HG03565 (cell line): ENCODE measurements around the gene KIR2DL4.
"Not testable (repeated sequence)": the region's sequence is repeated elsewhere in the genome, so short reads cannot be mapped to it uniquely, and the experiment has no call there.

Experiments
- ATAC-seq: cut with Tn5 transposase; IDR thresholded peaks from one replicate; pipeline ENCODE4 v1.9.1; 2021; ENCODE audit warnings: mild to moderate bottlenecking, moderate library complexity; ENCODE audit not compliant: unreplicated experiment

KIR2DL4 gene

DNA sequence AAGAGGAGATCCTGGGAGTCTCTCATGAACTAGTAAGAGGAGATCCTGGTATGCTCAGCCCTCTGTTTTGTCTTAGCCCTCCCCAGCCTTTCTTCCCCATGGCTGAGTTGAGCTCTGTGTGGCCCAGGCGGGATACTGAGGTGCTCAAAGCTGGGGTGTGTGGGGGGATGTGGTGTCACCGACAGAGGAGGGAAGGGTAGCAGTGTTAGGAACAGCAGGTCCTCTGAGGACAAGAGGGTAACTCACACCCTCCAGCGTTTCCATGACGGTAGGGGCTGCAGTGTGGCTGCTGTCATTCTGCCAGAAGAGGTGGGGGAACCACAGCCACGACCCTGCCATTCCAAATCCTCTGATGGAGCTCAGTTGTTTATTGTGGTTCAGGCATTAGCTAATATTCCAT, 691 bp downstream of the KIR2DL4 start:
- ATAC-seq: no peak

DNA sequence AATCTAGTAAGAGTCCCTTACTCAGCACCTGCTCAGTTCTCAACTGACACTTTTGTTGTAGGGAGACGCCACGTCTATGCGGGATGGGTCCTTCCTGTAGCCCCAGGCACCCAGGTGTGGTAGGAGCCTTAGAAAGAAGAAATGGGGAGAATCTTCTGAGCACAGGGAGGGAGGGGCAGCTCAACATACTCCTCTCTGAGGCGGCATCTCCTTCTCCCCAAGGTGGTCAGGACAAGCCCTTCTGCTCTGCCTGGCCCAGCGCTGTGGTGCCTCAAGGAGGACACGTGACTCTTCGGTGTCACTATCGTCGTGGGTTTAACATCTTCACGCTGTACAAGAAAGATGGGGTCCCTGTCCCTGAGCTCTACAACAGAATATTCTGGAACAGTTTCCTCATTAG, 1.2 kb downstream of the KIR2DL4 start:
- ATAC-seq: no peak

DNA sequence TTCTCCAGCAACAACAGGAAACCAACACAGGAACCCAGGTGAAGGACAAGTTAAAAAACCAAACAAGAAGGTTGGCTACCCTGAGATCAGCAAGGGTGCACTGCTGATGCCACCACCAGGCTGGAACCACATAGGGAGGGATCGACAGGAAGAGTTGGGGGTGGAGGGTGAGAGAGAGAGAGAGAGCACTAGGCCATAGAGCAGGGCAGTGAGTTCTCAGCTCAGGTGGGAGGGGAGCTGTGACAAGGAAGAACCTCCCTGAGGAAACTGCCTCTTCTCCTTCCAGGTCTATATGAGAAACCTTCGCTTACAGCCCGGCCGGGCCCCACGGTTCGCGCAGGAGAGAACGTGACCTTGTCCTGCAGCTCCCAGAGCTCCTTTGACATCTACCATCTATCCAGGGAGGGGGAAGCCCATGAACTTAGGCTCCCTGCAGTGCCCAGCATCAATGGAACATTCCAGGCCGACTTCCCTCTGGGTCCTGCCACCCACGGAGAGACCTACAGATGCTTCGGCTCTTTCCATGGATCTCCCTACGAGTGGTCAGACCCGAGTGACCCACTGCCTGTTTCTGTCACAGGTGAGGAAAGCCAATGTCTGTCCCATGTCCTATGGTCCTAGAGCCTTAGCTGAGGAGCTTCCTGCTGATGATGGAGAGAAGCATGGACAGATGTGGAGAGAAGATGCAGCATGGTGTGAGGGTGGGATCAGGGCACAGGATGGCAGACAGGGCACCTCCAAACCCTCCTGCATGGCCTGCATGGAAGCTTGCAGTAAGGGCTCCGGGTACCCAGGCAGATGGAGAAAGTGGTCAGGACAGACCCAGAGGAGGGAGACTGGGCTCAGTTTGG, 2.5 kb downstream of the KIR2DL4 start:
- no peak for ATAC-seq

DNA sequence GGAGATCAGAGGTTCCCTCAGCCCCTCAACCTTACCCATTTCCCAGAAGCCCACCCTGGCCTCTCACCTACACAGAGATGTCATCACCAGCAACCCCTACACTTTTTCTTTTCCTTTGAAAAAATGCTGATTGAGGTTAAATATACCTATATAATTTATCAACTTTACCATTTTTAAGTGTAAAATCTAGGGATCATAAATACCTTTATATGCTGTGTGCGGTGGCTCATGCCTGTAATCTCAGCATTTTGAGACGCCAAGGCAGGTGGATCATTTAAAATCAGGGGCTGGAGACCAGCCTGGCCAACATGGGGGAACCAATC, 3.1 kb downstream of the KIR2DL4 start:
- no peak for ATAC-seq

DNA sequence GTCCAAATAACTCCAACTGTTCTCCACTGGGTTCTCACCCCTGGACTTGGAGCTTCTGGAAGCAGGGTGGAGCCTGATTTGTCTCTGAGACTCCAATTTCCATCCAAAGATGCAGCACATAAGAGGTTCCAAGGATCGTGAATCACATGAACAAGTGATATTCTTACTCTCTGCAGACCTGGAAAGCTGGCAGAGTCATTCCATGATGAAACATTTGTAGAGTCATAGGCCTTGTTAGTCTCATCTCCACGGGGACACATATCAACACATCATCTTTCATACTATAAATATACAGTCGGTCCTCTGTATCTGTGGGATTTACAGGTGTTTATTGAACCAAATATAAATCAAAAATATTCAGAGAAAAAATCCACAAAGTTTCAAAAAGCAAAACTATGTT, 11.2 kb downstream of the KIR2DL4 start:
- ATAC-seq: not testable (repeated sequence)

DNA sequence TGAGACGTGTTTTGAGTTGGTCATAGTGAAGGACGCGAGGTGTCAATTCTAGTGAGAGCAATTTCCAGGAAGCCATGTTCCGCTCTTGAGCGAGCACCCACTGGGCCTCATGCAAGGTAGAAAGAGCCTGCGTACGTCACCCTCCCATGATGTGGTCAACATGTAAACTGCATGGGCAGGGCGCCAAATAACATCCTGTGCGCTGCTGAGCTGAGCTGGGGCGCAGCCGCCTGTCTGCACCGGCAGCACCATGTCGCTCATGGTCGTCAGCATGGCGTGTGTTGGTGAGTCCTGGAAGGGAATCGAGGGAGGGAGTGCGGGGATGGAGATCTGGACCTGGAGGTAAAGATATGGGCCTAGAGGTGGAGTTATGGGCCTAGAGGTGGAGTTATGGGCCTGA, 12.8 kb downstream of the KIR2DL4 start, which contains the start of gene KIR3DL1:
KIR3DL1 (plus strand) TSS at position 218 of the 400 bp plus-strand sequence.
- not testable (repeated sequence) for ATAC-seq

DNA sequence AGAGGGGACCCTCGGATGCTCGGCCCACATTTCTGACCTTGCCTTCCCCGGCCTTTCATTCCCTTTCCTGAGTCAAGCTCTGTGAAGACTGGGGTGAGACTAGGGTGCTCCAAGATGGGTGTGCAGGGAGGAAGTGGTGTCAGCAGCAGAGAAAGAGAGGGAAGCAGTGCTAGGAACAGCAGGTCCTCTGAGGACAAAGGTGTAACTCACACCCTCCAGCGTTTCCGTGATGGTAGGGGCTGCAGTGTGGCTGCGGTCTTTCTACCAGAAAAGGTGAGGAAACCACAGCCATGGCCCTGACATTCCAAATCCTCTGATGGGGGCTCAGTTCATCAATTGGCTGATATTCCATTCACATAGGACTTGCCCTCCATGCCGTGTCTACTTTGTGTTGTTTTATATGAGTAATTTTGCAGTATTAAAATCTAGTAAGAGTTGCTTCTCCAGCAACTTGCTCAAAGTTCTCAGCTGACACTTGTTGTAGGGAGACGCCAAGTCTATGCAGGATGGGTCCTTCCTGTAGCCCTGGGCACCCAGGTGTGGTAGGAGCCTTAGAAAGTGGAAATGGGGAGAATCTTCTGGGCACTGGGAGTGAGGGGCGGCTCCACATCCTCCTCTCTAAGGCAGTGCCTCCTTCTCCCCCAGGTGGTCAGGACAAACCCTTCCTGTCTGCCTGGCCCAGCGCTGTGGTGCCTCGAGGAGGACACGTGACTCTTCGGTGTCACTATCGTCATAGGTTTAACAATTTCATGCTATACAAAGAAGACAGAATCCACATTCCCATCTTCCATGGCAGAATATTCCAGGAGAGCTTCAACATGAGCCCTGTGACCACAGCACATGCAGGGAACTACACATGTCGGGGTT, 14.5 kb downstream of the KIR2DL4 start:
- no peak for ATAC-seq

DNA sequence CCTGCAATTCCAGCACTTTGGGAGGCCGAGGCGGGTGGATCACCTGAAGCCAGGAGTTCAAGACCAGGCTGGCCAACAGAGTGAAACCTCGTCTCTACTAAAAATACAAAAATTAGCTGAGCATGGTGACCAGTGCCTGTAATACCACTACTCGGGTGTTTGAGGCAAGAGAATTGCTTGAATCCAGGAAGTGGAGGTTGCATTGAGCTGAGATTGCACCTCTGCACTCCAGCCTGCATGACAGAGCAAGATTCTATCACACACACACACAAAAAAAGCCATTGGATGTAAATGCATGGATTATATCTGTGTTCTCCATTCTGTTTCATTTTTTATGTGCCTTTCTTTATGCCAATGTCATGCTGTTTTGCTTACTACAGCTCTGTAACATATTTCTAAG, 21.0 kb downstream of the KIR2DL4 start:
- ATAC-seq: not testable (repeated sequence)

DNA sequence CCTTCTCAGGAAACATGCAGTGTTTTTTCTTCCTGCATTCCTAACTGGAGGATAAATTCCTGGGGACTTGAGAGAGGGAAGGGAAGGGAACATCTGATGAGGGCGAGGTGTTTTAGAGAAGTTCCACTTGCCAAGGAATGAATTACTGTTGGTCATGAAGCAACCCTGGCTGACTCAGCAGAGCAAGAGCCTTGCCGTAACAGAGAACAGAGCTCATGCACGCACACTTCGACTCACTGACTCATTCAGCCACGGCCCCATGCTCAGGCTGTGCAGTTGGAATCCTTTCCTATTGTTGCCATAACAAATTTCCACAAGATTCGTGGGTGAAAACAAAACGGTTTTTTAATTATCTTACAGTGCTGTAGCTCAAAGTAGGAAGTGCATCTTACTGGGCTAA, 21.9 kb downstream of the KIR2DL4 start:
- ATAC-seq: not testable (repeated sequence)

DNA sequence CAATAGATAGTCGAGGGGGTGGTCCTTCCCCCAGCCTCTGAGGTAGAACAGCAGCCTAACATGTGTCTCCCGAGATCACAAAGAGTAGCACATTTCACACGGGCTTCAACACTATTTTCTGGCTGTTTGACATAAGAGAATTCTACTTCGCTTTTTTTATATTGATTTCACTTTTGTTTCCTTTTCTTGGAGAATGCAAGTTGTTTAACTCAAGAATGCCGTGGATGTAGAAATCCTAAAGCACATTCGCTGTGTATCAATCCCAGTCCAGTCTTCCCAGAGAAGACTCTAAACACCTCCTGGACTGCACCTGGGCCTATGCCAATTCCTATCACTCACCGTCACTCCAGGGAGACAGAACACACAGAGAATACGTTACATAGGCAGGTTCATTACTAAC, 24.7 kb downstream of the KIR2DL4 start:
- not testable (repeated sequence) for ATAC-seq

DNA sequence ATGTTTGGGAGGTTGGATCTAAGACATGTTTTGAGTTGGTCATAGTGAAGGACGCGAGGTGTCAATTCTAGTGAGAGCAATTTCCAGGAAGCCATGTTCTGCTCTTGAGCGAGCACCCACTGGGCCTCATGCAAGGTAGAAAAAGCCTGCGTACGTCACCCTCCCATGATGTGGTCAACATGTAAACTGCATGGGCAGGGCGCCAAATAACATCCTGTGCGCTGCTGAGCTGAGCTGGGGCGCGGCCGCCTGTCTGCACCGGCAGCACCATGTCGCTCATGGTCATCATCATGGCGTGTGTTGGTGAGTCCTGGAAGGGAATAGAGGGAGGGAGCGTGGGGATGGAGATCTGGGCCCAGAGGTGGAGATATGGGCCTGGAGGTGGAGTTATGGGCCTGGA, 29.1 kb downstream of the KIR2DL4 start, which contains the start of gene KIR2DS4:
KIR2DS4 (plus strand) TSS at position 181 of the 400 bp plus-strand sequence.
- not testable (repeated sequence) for ATAC-seq

DNA sequence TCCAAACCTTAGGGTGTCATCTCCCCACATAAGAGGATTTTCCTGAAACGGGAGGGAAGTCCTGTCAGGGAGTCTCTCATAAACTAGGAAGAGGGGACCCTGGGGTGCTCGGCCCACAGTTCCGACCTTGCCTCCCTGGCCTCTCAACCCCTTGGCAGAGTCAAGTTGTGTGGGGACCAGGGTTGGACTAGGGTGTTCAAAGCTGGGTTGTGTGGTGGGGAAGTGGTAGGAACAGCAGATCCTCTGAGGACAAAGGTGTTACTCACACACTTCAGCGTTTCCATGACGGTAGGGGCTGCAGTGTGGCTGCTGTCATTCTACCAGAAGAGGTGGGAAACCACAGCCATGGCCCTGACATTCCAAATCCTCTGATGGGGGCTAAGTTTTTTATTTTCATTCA, 31.7 kb downstream of the KIR2DL4 start:
- not testable (repeated sequence) for ATAC-seq

DNA sequence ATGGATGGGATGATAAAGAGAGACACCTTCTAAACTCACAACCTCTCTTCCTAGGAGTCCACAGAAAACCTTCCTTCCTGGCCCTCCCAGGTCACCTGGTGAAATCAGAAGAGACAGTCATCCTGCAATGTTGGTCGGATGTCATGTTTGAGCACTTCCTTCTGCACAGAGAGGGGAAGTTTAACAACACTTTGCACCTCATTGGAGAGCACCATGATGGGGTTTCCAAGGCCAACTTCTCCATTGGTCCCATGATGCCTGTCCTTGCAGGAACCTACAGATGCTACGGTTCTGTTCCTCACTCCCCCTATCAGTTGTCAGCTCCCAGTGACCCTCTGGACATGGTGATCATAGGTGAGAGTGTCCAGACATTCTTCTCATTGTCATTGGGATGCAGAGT, 34.1 kb downstream of the KIR2DL4 start:
- ATAC-seq: not testable (repeated sequence)

DNA sequence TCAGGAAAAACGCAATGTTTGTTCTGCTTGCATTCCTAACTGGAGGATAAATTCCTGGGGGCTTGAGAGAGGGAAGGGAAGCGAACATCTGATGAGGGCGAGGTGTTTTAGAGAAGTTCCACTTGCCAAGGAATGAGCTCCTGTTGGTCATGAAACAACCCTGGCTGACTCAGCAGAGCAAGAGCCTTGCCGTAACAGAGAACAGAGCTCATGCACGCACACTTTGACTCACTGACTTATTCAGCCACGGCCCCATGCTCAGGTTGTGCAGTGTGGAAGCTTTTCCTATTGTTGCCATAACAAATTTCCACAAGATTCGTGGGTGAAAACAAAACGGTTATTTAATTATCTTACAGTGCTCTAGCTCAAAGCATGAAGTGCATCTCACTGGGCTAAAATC, 39.8 kb downstream of the KIR2DL4 start:
- not testable (repeated sequence) for ATAC-seq

DNA sequence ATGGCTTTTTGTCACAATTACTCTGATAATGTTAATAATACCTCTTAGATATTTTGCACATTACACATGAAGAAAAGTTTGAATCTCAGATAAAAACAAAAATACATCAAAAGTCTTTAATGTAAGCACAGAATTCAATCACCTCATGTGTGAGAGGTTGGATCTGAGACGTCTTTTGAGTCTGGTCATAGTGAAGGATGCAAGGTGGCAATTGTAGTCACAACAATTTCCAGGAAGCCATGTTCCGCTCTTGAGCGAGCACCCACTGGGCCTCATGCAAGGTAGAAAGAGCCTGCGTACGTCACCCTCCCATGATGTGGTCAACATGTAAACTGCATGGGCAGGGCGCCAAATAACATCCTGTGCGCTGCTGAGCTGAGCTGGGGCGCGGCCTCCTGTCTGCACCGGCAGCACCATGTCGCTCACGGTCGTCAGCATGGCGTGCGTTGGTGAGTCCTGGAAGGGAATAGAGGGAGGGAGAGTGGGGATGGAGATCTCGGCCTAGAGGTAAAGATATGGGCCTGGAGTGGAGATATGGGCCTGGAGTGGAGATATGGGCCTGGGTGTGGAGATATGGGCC, 46.7 kb downstream of the KIR2DL4 start, which contains the start of gene KIR3DL2:
KIR3DL2 (plus strand) TSS at position 383 of the 580 bp plus-strand sequence; CDS start at position 416, 33 bp downstream.
- not testable (repeated sequence) for ATAC-seq

DNA sequence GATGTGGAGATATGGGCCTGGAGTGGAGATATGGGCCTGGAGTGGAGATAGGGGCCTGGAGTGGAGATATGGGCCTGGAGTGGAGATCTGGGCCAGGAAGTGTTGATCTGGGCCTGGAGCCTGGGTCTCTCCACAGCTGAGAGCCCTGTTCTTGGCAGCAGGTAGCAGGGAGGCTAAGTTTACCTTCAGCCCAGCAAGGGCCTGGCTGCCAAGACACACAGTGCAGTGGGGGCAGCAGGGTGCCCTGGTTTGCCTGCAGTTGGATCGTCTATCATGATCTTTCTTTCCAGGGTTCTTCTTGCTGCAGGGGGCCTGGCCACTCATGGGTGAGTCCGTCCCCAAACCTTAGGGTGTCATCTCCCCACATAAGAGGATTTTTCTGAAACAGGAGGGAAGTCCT, 47.5 kb downstream of the KIR2DL4 start:
- no peak for ATAC-seq

DNA sequence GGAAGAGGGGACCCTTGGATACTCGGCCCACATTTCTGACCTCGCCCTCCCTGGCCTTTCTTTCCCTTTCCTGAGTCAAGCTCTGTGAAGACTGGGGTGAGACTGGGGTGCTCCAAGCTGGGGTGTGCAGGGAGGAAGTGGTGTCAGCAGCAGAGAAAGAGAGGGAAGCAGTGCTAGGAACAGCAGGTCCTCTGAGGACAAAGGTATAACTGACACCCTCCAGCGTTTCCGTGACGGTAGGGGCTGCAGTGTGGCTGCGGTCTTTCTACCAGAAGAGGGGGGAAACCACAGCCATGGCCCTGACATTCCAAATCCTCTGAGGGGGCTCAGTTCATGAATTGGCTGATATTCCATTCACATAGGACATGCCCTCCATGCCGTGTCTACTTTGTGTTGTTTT, 47.9 kb downstream of the KIR2DL4 start:
- no peak for ATAC-seq

DNA sequence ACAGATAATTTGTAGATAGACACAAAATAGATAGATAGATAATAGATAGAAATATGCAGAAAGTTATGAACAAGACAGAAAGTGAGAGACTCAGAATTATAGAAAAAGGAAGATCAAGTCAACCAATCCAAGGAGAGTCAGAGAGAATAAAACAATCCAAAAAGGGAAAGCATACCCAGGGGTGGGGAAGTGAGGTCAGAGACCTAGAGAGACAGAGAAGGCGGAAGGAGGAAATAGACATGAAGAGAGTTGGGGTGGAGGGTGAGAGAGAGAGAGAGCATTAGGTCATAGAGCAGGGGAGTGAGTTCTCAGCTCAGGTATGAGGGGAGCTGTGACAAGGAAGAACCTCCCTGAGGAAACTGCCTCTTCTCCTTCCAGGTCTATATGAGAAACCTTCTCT, 51.8 kb downstream of the KIR2DL4 start:
- not testable (repeated sequence) for ATAC-seq

DNA sequence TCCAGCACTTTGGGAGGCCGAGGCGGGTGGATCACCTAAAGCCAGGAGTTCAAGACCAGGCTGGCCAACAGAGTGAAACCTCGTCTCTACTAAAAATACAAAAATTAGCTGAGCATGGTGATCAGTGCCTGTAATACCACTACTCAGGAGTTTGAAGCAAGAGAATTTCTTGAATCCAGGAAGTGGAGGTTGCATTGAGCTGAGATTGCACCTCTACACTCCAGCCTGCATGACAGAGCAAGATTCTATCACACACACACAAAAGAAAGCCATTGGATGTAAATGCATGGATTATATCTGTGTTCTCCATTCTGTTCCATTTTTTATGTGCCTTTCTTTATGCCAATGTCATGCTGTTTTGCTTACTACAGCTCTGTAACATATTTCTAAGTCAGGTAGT, 55.1 kb downstream of the KIR2DL4 start:
- ATAC-seq: not testable (repeated sequence)

DNA sequence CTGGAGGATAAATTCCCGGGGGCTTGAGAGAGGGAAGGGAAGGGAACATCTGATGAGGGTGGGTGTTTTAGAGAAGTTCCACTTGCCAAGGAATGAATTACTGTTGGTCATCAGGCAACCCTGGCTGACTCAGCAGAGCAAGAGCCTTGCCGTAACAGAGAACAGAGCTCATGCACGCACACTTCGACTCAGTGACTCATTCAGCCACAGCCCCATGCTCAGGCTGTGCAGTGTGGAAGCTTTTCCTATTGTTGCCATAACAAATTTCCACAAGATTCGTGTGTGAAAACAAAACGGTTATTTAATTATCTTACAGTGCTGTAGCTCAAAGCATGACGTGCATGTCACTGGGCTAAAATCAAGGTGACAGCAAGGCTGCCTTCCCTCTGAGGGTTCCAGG, 56.0 kb downstream of the KIR2DL4 start:
- ATAC-seq: not testable (repeated sequence)

DNA sequence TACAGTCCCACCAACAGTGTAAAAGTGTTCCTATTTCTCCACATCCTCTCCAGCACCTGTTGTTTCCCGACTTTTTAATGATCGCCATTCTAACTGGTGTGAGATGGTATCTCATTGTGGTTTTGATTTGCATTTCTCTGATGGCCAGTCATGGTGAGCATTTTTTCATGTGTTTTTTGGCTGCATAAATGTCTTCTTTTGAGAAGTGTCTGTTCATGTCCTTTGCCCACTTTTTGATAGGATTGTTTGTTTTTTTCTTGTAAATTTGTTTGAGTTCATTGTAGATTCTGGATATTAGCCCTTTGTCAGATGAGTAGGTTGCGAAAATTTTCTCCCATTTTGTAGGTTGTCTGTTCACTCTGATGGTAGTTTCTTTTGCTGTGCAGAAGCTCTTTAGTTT, 60.0 kb downstream of the KIR2DL4 start:
- not testable (repeated sequence) for ATAC-seq
